Neuronal stem cell (in vitro differentiated cells): ENCODE data around the gene JSRP1.
A peak's percentile ranks its signal among the peaks of the same experiment; 100 is the strongest.

Experiments used
- DNase-seq: peaks from one replicate; pipeline ENCODE4 v3.0.0-alpha.2; 2013; ENCODE audit warnings: low spot score
- H2AFZ ChIP-seq: one replicate; pipeline ENCODE4 v1.6.1; 2013; ENCODE audit warnings: mild to moderate bottlenecking, low read length, inconsistent platforms
- H2AK5ac ChIP-seq: 2 replicates; pipeline ENCODE4 v1.6.1; 2013; ENCODE audit warnings: low read depth, mild to moderate bottlenecking, inconsistent platforms, low read length, moderate library complexity, mixed read lengths
- H2BK120ac ChIP-seq: 2 replicates; pipeline ENCODE4 v1.6.1; 2013; ENCODE audit warnings: low read depth, mild to moderate bottlenecking, inconsistent platforms, low read length, moderate library complexity, mixed read lengths
- H2BK12ac ChIP-seq: one replicate; pipeline ENCODE4 v1.6.1; 2013; ENCODE audit warnings: low read length, inconsistent platforms
- H2BK15ac ChIP-seq: 2 replicates; pipeline ENCODE4 v1.6.1; 2013; ENCODE audit warnings: mild to moderate bottlenecking, low read length, inconsistent platforms, mixed read lengths
- H2BK5ac ChIP-seq: one replicate; pipeline ENCODE4 v1.6.1; 2013; ENCODE audit warnings: inconsistent platforms, mild to moderate bottlenecking, low read length, moderate library complexity
- H3K14ac ChIP-seq: one replicate; pipeline ENCODE4 v1.6.1; 2013; ENCODE audit warnings: low read length, inconsistent platforms
- H3K18ac ChIP-seq: 2 replicates; pipeline ENCODE4 v1.6.1; 2013; ENCODE audit warnings: low read length, inconsistent platforms
- H3K23ac ChIP-seq: 2 replicates; pipeline ENCODE4 v1.6.1; 2013; ENCODE audit warnings: low read depth, mild to moderate bottlenecking, mixed read lengths, low read length, inconsistent platforms; ENCODE audit not compliant: poor library complexity
- H3K27ac ChIP-seq: replicated peaks from 3 replicates; pipeline ENCODE4 v1.5.1; 2013; ENCODE audit warnings: low read length, inconsistent platforms
- H3K27me3 ChIP-seq, 3 experiments: 2 replicates each; pipeline ENCODE4 v1.6.1; 2013; ENCODE audit warnings: low read length in 3 of 3, mild to moderate bottlenecking in 2 of 3, inconsistent platforms in 1 of 3, low read depth in 1 of 3, mixed read lengths in 1 of 3, moderate library complexity in 1 of 3; ENCODE audit not compliant: control insufficient read depth in 3 of 3, insufficient read depth in 3 of 3
- H3K36me3 ChIP-seq, 2 donors: replicated peaks in 1 of 2; 2 replicates each; pipeline ENCODE4 v1.6.1; 2013; ENCODE audit warnings: low read length in 2 of 2; ENCODE audit not compliant: control insufficient read depth in 2 of 2, insufficient read depth in 2 of 2
- H3K4ac ChIP-seq: 2 replicates; pipeline ENCODE4 v1.6.1; 2013; ENCODE audit warnings: inconsistent platforms, mild to moderate bottlenecking, low read length, moderate library complexity
- H3K4me1 ChIP-seq, 2 donors: 1 replicate in 1 of 2; 2 replicates in 1 of 2; pipeline ENCODE4 v1.6.1; 2013; ENCODE audit warnings: low read length in 2 of 2, low read depth in 1 of 2; ENCODE audit not compliant: control insufficient read depth in 2 of 2, insufficient read depth in 1 of 2
- H3K4me2 ChIP-seq: one replicate; pipeline ENCODE4 v1.6.1; 2013; ENCODE audit warnings: mild to moderate bottlenecking, low read length, inconsistent platforms; ENCODE audit not compliant: insufficient read depth, poor library complexity, severe bottlenecking
- H3K4me3 ChIP-seq, 2 donors: 2 replicates each; pipeline ENCODE4 v1.5.1; 2013; ENCODE audit warnings: low read length in 2 of 2, mild to moderate bottlenecking in 2 of 2, inconsistent platforms in 1 of 2, moderate library complexity in 1 of 2
- H3K79me1 ChIP-seq: one replicate; pipeline ENCODE4 v1.6.1; 2013; ENCODE audit warnings: low read depth, mild to moderate bottlenecking, inconsistent platforms, low read length, moderate library complexity
- H3K9ac ChIP-seq: one replicate; pipeline ENCODE4 v1.6.1; 2013; ENCODE audit warnings: mild to moderate bottlenecking, low read depth, low read length, inconsistent platforms; ENCODE audit not compliant: poor library complexity
- H3K9me3 ChIP-seq, 2 donors: replicated peaks in 1 of 2; 2 replicates each; pipeline versions ENCODE3 to v1.6.1; 2013; ENCODE audit warnings: low read length in 2 of 2, mild to moderate bottlenecking in 2 of 2, inconsistent platforms in 1 of 2, low read depth in 1 of 2, mixed read lengths in 1 of 2, moderate library complexity in 1 of 2; ENCODE audit not compliant: control insufficient read depth in 2 of 2, insufficient read depth in 1 of 2
- H4K8ac ChIP-seq: one replicate; pipeline ENCODE4 v1.6.1; 2013; ENCODE audit warnings: low read depth, mild to moderate bottlenecking, inconsistent platforms, low read length, moderate library complexity
- H4K91ac ChIP-seq: one replicate; pipeline ENCODE4 v1.6.1; 2013; ENCODE audit warnings: low read length, low read depth, mild to moderate bottlenecking, inconsistent platforms; ENCODE audit not compliant: poor library complexity
- WGBS, 2 donors: extraction: QIAGEN DNeasy Blood & Tissue Kit; methylation state at CpG; one replicate each; pipeline ENCODE4 v1.1.7; 2013; ENCODE audit warnings: missing lambda C conversion rate in 2 of 2, mixed read lengths in 1 of 2; ENCODE audit not compliant: insufficient read length in 2 of 2, insufficient replicate concordance in 1 of 2; ENCODE audit errors: extremely low coverage in 2 of 2; 5-methylcytosine and 5-hydroxymethylcytosine counted together

The JSRP1 gene

GRCh38 chr19:2224754-2225349 lies 31.4 kb downstream of the JSRP1 start:
- no peaks in the 10 kb centered on the region for H3K4me1 ChIP-seq
- H3K27me3 ChIP-seq = no peaks in the 10 kb centered on the region
- H3K4me3 ChIP-seq = no peak overlapping the region
- no peak overlapping the region for H2AFZ ChIP-seq
- H3K14ac ChIP-seq = no peak overlapping the region
- peaks cover 46 to 88% of the 10 kb centered on the region in 2 donors for H3K36me3 ChIP-seq
- no peak overlapping the region for H3K4me2 ChIP-seq
- H2BK120ac ChIP-seq = no peak overlapping the region
- no peak overlapping the region for H2BK15ac ChIP-seq
- no peak overlapping the region for H3K9ac ChIP-seq
- no peak overlapping the region for H2AK5ac ChIP-seq
- no peaks in the 10 kb centered on the region for H3K9me3 ChIP-seq
- DNase-seq = no peak
- no peak overlapping the region for H3K23ac ChIP-seq
- no peak overlapping the region for H3K4ac ChIP-seq
- no peak overlapping the region for H3K27ac ChIP-seq
- no peak overlapping the region for H2BK12ac ChIP-seq
- peak overlapping the region; percentile 28 for H3K18ac ChIP-seq
- WGBS, 2 donors = no CpG with 5 or more reads among the region's 13 CpGs
- no peak overlapping the region for H2BK5ac ChIP-seq
- H3K79me1 ChIP-seq = peaks cover 12% of the 10 kb centered on the region
- H4K8ac ChIP-seq = peak overlapping the region; percentile 43
- H4K91ac ChIP-seq = no peak overlapping the region

GRCh38 chr19:2223959-2224358 lies 32.3 kb downstream of the JSRP1 start:
- Histone ChIP-seq H2BK15ac (no peak overlapping the region), H3K4me1 (no peaks in the 10 kb centered on the region), H3K9ac (peak overlapping the region; percentile 81), H3K4me2 (no peak overlapping the region), H4K8ac (no peak overlapping the region), H3K27me3 (no peaks in the 10 kb centered on the region), H3K79me1 (peaks cover 15% of the 10 kb centered on the region), H3K4me3 (no peak overlapping the region), H2BK5ac (peak overlapping the region; percentile 39), H3K4ac (no peak overlapping the region), H3K36me3 (peaks cover 44 to 88% of the 10 kb centered on the region in 2 donors), H4K91ac (no peak overlapping the region), H2BK120ac (no peak overlapping the region), H2BK12ac (no peak overlapping the region), H3K27ac (no peak overlapping the region), H3K23ac (peak overlapping the region; percentile 73), H3K9me3 (no peaks in the 10 kb centered on the region), H3K18ac (peak overlapping the region; percentile 57), H2AK5ac (no peak overlapping the region), H2AFZ (no peak overlapping the region), H3K14ac (peak overlapping the region; percentile 21)
- no CpG with 5 or more reads among the region's 14 CpGs for WGBS, 2 donors
- DNase-seq = no peak

- no CpG with 5 or more reads among the region's 18 CpGs for WGBS, 2 donors
- Histone ChIP-seq H3K36me3 (peaks cover 38 to 86% of the 10 kb centered on the region in 2 donors), H3K23ac (no peak overlapping the region), H2BK120ac (no peak overlapping the region), H4K91ac (no peak overlapping the region), H3K4ac (no peak overlapping the region), H3K27me3 (no peaks in the 10 kb centered on the region), H3K18ac (no peak overlapping the region), H3K27ac (no peak overlapping the region), H2AK5ac (no peak overlapping the region), H3K9ac (no peak overlapping the region), H3K4me3 (no peak overlapping the region), H3K4me2 (no peak overlapping the region), H3K4me1 (no peaks in the 10 kb centered on the region), H2AFZ (no peak overlapping the region), H4K8ac (no peak overlapping the region), H2BK5ac (no peak overlapping the region), H2BK12ac (no peak overlapping the region), H3K79me1 (peaks cover 15% of the 10 kb centered on the region), H2BK15ac (no peak overlapping the region), H3K9me3 (no peaks in the 10 kb centered on the region), H3K14ac (no peak overlapping the region)
- DNase-seq = no peak
These were observed 32.8 kb downstream of the JSRP1 start for GRCh38 chr19:2223391-2223790.

- Histone ChIP-seq H4K8ac (no peak overlapping the region), H3K27me3 (no peaks in the 10 kb centered on the region), H3K18ac (no peak overlapping the region), H3K79me1 (peaks cover 13% of the 10 kb centered on the region), H3K36me3 (peaks cover 44 to 89% of the 10 kb centered on the region in 2 donors), H3K23ac (peak overlapping the region; percentile 80), H2BK5ac (no peak overlapping the region), H3K4me1 (no peaks in the 10 kb centered on the region), H2AFZ (no peak overlapping the region), H3K4ac (no peak overlapping the region), H2BK15ac (no peak overlapping the region), H3K4me3 (no peak overlapping the region), H2BK12ac (no peak overlapping the region), H2AK5ac (no peak overlapping the region), H3K14ac (no peak overlapping the region), H3K4me2 (no peak overlapping the region), H3K9me3 (no peaks in the 10 kb centered on the region), H3K9ac (peak overlapping the region; percentile 60), H4K91ac (no peak overlapping the region), H3K27ac (no peak overlapping the region), H2BK120ac (no peak overlapping the region)
- WGBS, 2 donors = no CpG with 5 or more reads among the region's 20 CpGs
- no peak for DNase-seq
These were observed 34.3 kb downstream of the JSRP1 start for GRCh38 chr19:2221918-2222317.
